Panc1 (cell line): Measurements from ENCODE around the gene AADAC.

Experiments
- CTCF ChIP-seq: fragments of 450-650 bp; IDR thresholded peaks from 2 replicates; pipeline ENCODE4 v1.5.1; 2017; ENCODE audit warnings: mild to moderate bottlenecking
- POLR2AphosphoS5 ChIP-seq: IDR thresholded peaks from 2 replicates; pipeline ENCODE4 v1.6.1; 2012; ENCODE audit warnings: mild to moderate bottlenecking, low read depth, low read length, moderate library complexity
- REST ChIP-seq, 2 experiments: IDR thresholded peaks; 2 replicates each; pipeline ENCODE4 v1.6.1; 2011 to 2012; ENCODE audit warnings: low read depth in 2 of 2, control low read depth in 1 of 2, low read length in 1 of 2, mild to moderate bottlenecking in 1 of 2, moderate library complexity in 1 of 2; ENCODE audit not compliant: insufficient read depth in 1 of 2
- SIN3A ChIP-seq: IDR thresholded peaks from 2 replicates; pipeline ENCODE4 v1.6.1; 2012; ENCODE audit warnings: low read depth, mild to moderate bottlenecking, low read length, moderate library complexity, borderline replicate concordance; ENCODE audit not compliant: insufficient read depth
- TCF7L2 ChIP-seq: IDR thresholded peaks from 2 replicates; pipeline ENCODE4 v1.6.1; 2011; ENCODE audit warnings: mild to moderate bottlenecking, low read depth, low read length, inconsistent platforms

- TF ChIP-seq CTCF (no peak), POLR2AphosphoS5 (no peak), SIN3A (no peak), REST (IDR thresholded peaks at IDR 0.05; ENCODE audit: insufficient read depth in 1 of 2, low read depth in 2 of 2, low read length in 1 of 2) (no peak), TCF7L2 (no peak)
These were observed 55.3 kb downstream of the AADAC start for GRCh38 chr3:151869181-151869580.
